Neural cell (in vitro differentiated cells): ENCODE measurements around the gene HDAC4. TPM values are rescaled to one million over a fixed set of nuclear protein-coding genes. Genes with fewer than 3 reads are reported as not detected.
A peak's percentile ranks its signal among the peaks of the same experiment; 100 is the strongest.

Source experiments
- H2AFZ ChIP-seq: fragments of 200-600, 300-800 bp; sonication (generic), shearing (Covaris generic); 2 replicates; pipeline ENCODE4 v1.6.0; 2014; ENCODE audit warnings: low read depth, mild to moderate bottlenecking, antibody characterized with exemption, low read length, moderate library complexity
- H3F3A ChIP-seq: fragments of 200-600 bp; shearing (Covaris generic); 2 replicates; pipeline ENCODE4 v1.6.1; 2016; ENCODE audit warnings: mild to moderate bottlenecking, moderate library complexity, mixed read lengths, antibody characterized with exemption, low read length; ENCODE audit not compliant: insufficient read depth, poor library complexity, severe bottlenecking
- H3K27ac ChIP-seq: fragments of 200-600, 300-800 bp; sonication (generic), shearing (Covaris generic); 2 replicates; pipeline ENCODE4 v1.5.1; 2014; ENCODE audit warnings: mild to moderate bottlenecking, low read length, moderate library complexity
- H3K27me3 ChIP-seq: fragments of 300-800, 200-600 bp; sonication (generic), shearing (Covaris generic); 2 replicates; pipeline ENCODE4 v1.6.0; 2014; ENCODE audit warnings: mild to moderate bottlenecking, low read depth, low read length, moderate library complexity; ENCODE audit not compliant: insufficient read depth
- H3K36me3 ChIP-seq: fragments of 300-800, 200-600 bp; sonication (generic), shearing (Covaris generic); 2 replicates; pipeline ENCODE4 v1.5.1; 2014; ENCODE audit warnings: mild to moderate bottlenecking, antibody characterized with exemption, low read length, moderate library complexity; ENCODE audit not compliant: insufficient read depth
- H3K4me2 ChIP-seq: fragments of 300-800, 200-600 bp; sonication (generic), shearing (Covaris generic); 2 replicates; pipeline ENCODE4 v1.6.0; 2014; ENCODE audit warnings: mild to moderate bottlenecking, low read length
- H3K4me3 ChIP-seq: fragments of 300-800, 200-600 bp; sonication (generic), shearing (Covaris generic); 2 replicates; pipeline ENCODE4 v1.5.1; 2014; ENCODE audit warnings: mild to moderate bottlenecking, low read length, moderate library complexity
- H3K79me2 ChIP-seq: fragments of 200-600 bp; shearing (Covaris generic); replicated peaks from 2 replicates; pipeline ENCODE4 v1.6.0; 2014; ENCODE audit warnings: mild to moderate bottlenecking, low read length, moderate library complexity; ENCODE audit not compliant: insufficient read depth
- H3K9ac ChIP-seq: fragments of 300-800, 200-600 bp; sonication (generic), shearing (Covaris generic); 2 replicates; pipeline ENCODE4 v1.6.1; 2016; ENCODE audit warnings: mild to moderate bottlenecking, low read length, mixed read lengths
- H3K9me2 ChIP-seq: fragments of 200-600 bp; shearing (Covaris generic); 2 replicates; pipeline ENCODE4 v1.6.1; 2016; ENCODE audit warnings: mild to moderate bottlenecking, low read length, mixed read lengths; ENCODE audit not compliant: insufficient read depth
- H3K9me3 ChIP-seq: fragments of 200-600, 300-800 bp; sonication (generic), shearing (Covaris generic); 2 replicates; pipeline ENCODE4 v1.6.1; 2016; ENCODE audit warnings: mild to moderate bottlenecking, mixed run types, low read length, moderate library complexity, mixed read lengths
- H4K20me1 ChIP-seq: fragments of 200-600 bp; shearing (Covaris generic); 2 replicates; pipeline ENCODE4 v1.6.1; 2016; ENCODE audit warnings: mild to moderate bottlenecking, mixed run types; ENCODE audit not compliant: insufficient read depth
- EP300 ChIP-seq: fragments of 450-650 bp; conservative IDR thresholded peaks from 2 replicates; pipeline ENCODE4 v1.6.1; 2014; ENCODE audit warnings: antibody characterized with exemption, mild to moderate bottlenecking, moderate library complexity; ENCODE audit not compliant: poor library complexity, severe bottlenecking
- EZH2 ChIP-seq: fragments of 200-600, 300-800 bp; shearing (Covaris generic), sonication (generic); IDR thresholded peaks from 2 replicates; pipeline ENCODE4 v1.6.1; 2014; ENCODE audit warnings: antibody characterized with exemption, low read length, borderline replicate concordance, mild to moderate bottlenecking; ENCODE audit not compliant: insufficient read depth, poor library complexity, severe bottlenecking
- MXI1 ChIP-seq: fragments of 450-650 bp; conservative IDR thresholded peaks from 2 replicates; pipeline ENCODE4 v1.6.1; 2014; ENCODE audit warnings: antibody characterized with exemption, mild to moderate bottlenecking; ENCODE audit not compliant: poor library complexity, severe bottlenecking
- POLR2AphosphoS5 ChIP-seq: IDR thresholded peaks from 2 replicates; pipeline ENCODE4 v1.6.1; 2012
- RAD21 ChIP-seq: fragments of 450-650 bp; conservative IDR thresholded peaks from 2 replicates; pipeline ENCODE4 v1.6.1; 2014; ENCODE audit warnings: antibody characterized with exemption, mild to moderate bottlenecking, moderate library complexity
- SMC3 ChIP-seq: fragments of 450-650 bp; conservative IDR thresholded peaks from 2 replicates; pipeline ENCODE4 v1.6.1; 2014; ENCODE audit warnings: antibody characterized with exemption, mild to moderate bottlenecking, moderate library complexity; ENCODE audit not compliant: poor library complexity
- TAF1 ChIP-seq: IDR thresholded peaks from 2 replicates; pipeline ENCODE4 v1.6.1; 2012; ENCODE audit warnings: low read depth
- polyA plus RNA-seq: library from polyadenylated mRNA; depleted of rRNA; stranded (reverse); fragments of >200 nt; gene quantifications from 2 replicates; pipeline ENCODE4 v1.2.3, GENCODE V29; 2014
- TF ChIP-seq, protein P1 (sequence below): IDR thresholded peaks from 2 replicates; pipeline ENCODE4 v1.6.1; 2012; ENCODE audit warnings: borderline replicate concordance
- TF ChIP-seq, protein P2 (sequence below): fragments of 450-650 bp; IDR thresholded peaks from 2 replicates; pipeline ENCODE4 v1.5.1; 2014; ENCODE audit warnings: antibody characterized with exemption, mild to moderate bottlenecking, moderate library complexity; ENCODE audit not compliant: poor library complexity, severe bottlenecking

The HDAC4 gene
- polyA plus RNA-seq, 1 donor from 2014 or later, result 3.4 TPM

DNA sequence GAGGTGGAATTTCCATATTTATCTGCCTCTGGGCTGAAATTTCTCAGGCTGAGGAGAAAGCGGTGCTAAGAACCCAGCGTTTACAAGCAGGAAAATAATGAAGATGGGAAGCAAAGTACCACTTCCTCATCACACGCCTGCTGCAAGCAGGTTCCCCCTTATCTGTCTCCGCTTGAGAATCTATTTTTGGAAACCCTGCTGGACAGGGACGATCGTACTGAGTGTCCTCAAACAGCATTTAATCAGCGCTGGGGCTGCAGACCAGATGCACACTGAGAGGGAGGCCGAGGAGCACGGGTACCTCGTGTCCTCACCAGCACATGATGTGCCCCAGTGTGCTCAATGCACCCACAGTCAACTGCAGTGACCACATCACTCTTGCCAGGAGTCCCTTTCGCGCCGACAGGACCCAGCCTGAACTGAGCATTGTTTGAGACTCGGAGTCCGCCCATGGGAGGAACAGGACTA lies 160.4 kb downstream of the HDAC4 start:
- no peak for TF ChIP-seq EP300
- TF ChIP-seq RAD21, result no peak
- peak; percentile 23 for TF ChIP-seq POLR2AphosphoS5
- TF ChIP-seq, protein P1, sequence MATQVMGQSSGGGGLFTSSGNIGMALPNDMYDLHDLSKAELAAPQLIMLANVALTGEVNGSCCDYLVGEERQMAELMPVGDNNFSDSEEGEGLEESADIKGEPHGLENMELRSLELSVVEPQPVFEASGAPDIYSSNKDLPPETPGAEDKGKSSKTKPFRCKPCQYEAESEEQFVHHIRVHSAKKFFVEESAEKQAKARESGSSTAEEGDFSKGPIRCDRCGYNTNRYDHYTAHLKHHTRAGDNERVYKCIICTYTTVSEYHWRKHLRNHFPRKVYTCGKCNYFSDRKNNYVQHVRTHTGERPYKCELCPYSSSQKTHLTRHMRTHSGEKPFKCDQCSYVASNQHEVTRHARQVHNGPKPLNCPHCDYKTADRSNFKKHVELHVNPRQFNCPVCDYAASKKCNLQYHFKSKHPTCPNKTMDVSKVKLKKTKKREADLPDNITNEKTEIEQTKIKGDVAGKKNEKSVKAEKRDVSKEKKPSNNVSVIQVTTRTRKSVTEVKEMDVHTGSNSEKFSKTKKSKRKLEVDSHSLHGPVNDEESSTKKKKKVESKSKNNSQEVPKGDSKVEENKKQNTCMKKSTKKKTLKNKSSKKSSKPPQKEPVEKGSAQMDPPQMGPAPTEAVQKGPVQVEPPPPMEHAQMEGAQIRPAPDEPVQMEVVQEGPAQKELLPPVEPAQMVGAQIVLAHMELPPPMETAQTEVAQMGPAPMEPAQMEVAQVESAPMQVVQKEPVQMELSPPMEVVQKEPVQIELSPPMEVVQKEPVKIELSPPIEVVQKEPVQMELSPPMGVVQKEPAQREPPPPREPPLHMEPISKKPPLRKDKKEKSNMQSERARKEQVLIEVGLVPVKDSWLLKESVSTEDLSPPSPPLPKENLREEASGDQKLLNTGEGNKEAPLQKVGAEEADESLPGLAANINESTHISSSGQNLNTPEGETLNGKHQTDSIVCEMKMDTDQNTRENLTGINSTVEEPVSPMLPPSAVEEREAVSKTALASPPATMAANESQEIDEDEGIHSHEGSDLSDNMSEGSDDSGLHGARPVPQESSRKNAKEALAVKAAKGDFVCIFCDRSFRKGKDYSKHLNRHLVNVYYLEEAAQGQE, result peak; percentile 38
- no peak for TF ChIP-seq MXI1
- TF ChIP-seq TAF1, result no peak
- TF ChIP-seq SMC3, result no peak
- no peak for TF ChIP-seq EZH2
- TF ChIP-seq, protein P2, sequence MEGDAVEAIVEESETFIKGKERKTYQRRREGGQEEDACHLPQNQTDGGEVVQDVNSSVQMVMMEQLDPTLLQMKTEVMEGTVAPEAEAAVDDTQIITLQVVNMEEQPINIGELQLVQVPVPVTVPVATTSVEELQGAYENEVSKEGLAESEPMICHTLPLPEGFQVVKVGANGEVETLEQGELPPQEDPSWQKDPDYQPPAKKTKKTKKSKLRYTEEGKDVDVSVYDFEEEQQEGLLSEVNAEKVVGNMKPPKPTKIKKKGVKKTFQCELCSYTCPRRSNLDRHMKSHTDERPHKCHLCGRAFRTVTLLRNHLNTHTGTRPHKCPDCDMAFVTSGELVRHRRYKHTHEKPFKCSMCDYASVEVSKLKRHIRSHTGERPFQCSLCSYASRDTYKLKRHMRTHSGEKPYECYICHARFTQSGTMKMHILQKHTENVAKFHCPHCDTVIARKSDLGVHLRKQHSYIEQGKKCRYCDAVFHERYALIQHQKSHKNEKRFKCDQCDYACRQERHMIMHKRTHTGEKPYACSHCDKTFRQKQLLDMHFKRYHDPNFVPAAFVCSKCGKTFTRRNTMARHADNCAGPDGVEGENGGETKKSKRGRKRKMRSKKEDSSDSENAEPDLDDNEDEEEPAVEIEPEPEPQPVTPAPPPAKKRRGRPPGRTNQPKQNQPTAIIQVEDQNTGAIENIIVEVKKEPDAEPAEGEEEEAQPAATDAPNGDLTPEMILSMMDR, result no peak

DNA sequence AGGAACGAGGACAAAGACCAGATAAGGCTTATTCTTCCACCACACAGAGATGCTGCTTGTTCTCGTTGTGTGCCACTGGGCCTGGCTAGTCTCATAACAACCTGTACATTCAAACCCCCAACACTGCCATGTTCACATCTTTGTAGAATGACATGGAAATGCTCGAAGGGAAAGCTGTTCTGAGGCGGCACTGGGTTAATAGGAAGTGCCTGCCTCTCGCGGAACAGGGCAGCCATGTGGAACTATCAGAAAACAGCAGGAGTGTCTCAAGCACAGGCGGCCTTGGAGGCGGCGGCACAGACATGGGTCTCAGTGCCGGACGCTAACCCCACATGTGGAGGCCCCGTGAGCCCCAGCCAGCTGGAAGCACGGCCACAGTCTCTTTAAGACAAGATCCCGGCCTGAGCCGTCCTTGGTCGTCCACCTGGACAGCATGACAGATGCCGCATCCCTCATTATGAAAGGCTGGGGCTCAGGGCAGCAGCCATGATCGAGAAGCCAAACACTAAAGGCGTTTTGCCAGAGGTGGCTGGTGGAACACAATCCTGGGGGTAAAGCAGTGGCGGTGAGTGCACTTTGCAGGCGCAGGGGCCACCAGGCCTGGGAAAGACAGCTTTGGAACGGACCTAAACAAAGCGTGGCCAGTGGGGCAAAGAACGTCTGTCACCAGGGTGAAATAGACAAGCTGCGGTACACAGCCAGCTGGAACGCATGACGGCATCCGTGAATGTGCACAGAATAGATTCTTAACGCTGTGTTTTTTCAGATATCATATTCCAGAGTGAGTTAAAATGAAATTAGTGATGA lies 161.0 kb downstream of the HDAC4 start:
- Histone ChIP-seq H3K79me2 (no peaks in the 10 kb centered on the region), H3K4me2 (no peak overlapping the region), H2AFZ (no peak overlapping the region), H3K27me3 (no peaks in the 10 kb centered on the region), H3K9ac (peak overlapping the region; percentile 20), H3K9me2 (no peaks in the 10 kb centered on the region), H3K27ac (peak overlapping the region; percentile 58), H4K20me1 (no peaks in the 10 kb centered on the region), H3F3A (no peaks in the 10 kb centered on the region), H3K4me3 (no peak overlapping the region), H3K36me3 (no peaks in the 10 kb centered on the region), H3K9me3 (no peaks in the 10 kb centered on the region)
- no peak for TF ChIP-seq TAF1
- TF ChIP-seq POLR2AphosphoS5, result no peak

More for the DNA sequence above, 160.4 kb downstream of the HDAC4 start:
- H3K9ac ChIP-seq, result peak overlapping the region; percentile 20
- no peaks in the 10 kb centered on the region for H4K20me1 ChIP-seq
- peak overlapping the region; percentile 58 for H3K27ac ChIP-seq
- no peaks in the 10 kb centered on the region for H3K36me3 ChIP-seq
- no peaks in the 10 kb centered on the region for H3K9me3 ChIP-seq
- no peaks in the 10 kb centered on the region for H3F3A ChIP-seq
- no peak overlapping the region for H3K4me2 ChIP-seq
- no peaks in the 10 kb centered on the region for H3K9me2 ChIP-seq
- H3K4me3 ChIP-seq, result peak overlapping the region; percentile 5
- H2AFZ ChIP-seq, result no peak overlapping the region
- no peaks in the 10 kb centered on the region for H3K27me3 ChIP-seq
- H3K79me2 ChIP-seq, result no peaks in the 10 kb centered on the region
